Activated T-helper 9 cell treated with anti-CD3 and anti-CD28 coated beads, Interleukin-2, amount 50 U/mL, for 16 hours (primary cell): Measurements from ENCODE around the gene ATP2A3.
A peak's percentile ranks its signal among the peaks of the same experiment; 100 is the strongest.

Source experiments
- DNase-seq: peaks from one replicate; pipeline ENCODE4 v3.0.0-alpha.2; 2020; ENCODE audit warnings: low read depth

Gene ATP2A3

DNA sequence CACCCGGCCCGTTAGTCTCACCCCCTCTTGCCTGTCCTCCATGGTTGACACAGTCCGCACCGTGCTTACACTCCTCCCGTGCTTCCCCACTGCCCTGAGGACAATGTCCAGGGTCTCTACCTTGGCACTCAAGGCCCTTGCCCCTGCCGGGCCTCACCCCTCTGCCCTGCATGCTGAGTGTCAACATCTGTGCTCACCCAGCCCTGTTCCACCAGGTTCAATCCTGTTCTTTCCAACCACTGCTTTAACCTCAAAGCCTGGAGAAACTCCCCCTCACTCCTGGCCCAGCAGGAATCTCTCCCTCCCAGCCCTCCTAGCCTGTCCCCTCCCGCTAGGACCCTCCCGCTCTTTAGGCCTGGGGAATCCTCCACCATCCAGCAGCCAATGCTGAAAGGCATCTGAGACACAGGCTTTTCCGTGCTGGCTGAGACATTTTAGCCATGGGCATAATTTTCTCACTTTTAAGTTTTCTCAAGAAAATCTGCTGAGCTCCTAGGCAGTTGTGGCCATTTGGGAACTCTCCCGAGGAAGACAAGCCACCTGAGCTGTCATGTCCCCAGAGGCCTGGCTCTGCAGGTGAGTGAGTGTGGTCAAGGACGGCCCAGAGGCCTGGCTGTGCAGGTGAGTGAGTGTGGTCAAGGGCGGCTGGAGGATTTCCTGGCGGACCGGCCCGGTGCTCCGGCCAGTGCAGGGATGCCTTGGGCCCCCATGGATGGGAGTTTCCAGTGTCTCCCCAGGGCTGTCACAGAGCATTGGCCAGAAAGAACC, 37.2 kb downstream of the ATP2A3 start:
- no peak for DNase-seq

DNA sequence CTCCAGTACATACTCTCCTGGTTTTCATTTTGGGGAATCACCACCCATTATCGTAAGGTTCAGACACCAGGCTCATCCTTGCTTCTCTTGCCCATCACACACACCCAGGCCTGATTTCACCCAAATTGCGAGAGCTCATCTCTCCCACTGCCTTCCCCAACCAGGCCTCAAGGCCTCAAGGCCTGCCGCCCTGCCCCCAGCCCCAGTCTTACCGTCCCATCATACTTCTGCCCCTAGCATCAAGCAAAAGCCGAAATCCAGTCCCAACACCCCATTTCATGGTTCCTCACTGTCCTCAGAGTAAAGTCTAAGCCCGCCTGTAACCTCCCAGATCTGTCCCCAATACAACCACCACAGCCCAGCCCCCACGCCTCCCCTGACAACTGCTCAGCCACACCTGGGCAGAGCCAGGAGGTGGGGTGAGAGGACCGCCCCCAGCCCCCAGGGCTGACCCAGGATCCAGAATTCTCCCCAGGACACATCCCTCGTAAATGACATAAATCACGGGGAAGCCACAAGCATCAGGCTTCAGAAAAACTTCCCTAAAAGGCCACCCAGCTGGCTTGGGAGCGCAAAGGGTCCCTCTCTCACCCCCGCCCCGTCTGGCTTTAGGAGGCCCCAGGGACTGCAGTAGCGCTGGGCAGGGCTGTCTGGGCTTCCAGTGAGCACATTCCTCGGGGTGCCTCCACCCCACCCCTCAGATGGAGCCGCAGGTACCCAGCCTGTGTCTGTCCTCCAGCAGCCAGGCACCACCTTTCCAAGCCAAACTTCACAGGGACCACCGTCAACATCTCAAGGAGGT, 38.4 kb downstream of the ATP2A3 start:
- no peak for DNase-seq

DNA sequence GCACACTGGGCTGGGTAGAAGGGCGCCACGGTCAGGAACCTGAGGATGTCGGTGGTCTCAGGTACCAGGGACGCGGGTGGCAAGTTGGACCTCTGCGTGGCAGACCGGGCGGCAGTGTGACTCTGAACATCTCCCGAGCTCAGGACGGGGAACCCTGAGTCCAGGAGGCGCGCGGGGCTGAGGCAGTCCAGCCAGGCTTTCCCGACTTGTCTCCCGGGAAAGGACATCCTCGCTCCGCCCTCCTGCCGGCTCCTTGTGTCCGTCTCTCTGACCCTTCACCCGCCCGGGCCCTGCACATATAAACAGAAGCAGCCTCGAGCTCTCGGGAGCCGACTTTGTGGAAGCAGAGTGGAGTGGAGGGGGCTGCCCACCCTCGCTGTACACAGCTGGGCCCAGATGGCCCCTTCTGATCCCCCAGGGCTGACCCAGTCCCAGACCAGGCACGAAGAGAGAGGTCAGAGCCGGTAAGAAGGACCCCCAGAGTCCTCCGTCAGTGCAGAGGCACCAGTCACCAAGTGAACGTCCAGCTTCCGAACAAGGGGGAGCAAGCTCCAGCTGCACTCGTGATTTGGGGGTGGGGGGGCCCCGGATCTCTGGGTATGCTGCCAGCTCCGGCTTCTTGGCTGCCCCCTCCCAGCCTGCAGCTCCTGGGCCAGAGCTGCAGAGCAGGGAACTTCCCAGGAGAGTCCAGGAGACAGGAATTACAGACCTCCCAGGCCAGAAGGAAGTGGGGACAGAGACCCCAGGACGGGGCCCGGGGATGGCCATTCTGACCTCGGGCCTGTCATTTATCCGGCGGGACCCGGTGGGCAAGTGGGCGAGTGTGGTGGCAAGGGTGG, 39.5 kb downstream of the ATP2A3 start:
- no peak for DNase-seq

DNA sequence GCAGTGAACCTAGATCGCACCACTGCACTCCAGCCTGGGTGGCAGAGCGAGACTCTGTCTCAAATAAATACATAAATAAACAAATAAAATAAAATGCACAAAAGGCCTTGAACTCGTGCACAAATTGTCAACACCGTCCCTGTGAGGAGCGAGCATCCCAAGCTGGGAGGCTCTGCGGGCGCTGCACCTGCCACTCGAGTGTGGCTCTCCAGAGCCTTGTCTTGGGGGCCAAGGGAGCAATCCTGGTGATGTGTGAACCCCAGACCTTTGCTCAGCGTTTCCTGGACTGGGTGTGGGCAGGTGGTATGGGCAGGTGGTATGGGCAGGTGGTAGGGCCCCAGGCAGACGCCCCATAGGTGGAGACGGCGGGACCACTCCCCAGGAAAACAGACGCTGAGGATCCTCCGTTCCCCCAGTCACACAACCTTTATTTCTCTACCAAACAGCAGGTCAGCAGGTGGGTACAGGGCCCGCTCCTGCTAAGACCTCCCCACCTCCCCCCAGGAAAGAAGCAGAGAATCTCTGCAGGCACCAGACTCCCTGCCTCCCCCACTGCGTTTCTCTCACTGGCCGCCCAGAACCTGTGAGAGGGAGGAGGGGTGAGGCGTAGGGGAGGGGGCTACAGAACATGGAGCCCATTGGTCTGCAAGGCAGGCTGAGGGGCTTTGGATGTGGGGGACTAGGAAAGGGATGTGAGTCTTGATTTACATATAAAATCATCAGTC, 40.6 kb downstream of the ATP2A3 start:
- DNase-seq = no peak

DNA sequence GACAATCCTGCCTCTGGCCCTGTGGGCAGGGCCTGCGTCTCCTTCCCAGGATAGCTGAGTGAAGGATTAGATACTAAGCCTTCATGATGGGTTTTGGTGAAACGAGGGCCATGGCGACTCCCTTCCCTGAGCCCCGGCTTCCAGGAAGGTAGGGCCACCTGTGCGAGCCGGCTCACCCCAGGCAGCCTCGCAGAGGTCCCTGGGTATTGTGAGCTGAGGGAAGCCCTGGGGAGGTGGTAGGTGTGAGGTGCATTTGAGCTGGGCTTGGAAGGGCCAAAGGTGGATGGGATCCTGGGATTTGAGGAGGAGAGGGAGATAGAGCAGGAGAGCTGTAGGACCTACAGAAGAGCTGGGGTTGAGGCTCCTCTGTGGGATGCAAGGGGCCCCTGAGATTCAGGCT, 41.5 kb downstream of the ATP2A3 start:
- DNase-seq = no peak

DNA sequence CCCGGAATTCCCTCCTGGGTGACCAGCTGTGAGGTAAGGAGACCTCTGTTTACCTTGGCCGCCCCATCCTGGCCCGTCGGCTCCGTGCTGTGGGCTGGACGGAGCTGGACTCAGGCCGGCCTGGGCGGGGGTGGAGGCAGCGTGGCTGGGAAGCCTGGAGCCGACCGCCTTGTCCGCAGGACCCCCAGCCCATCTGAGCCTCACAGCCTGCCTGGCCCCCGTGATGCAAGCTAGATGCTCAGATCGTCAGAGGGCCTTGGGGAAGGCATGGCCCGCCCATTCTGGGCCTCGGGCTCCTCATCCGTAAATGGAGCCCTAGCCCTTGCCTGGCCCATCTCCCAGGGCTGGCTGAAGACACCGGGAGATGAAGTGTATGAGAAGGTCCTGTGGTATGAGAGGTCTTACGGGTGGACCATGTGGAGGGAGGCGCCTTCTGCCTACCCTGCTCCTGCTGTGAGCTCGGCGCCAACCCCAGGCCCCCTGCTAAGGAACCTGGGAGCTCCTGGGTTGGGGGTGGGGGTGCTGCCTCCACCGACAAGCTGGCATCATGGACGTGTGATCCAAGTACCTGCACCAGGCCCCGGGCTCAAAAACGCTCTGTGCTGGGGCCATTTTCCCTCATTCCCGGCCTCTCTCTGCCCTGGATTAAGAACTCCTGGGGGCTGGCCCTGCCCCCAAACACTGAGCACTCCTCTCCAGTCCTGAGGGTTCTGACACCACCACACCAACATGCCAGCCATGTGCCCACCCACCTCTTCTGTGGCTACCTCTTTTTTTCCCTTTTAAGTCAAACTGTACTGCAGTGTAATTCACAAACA, 42.5 kb downstream of the ATP2A3 start:
- no peak for DNase-seq

DNA sequence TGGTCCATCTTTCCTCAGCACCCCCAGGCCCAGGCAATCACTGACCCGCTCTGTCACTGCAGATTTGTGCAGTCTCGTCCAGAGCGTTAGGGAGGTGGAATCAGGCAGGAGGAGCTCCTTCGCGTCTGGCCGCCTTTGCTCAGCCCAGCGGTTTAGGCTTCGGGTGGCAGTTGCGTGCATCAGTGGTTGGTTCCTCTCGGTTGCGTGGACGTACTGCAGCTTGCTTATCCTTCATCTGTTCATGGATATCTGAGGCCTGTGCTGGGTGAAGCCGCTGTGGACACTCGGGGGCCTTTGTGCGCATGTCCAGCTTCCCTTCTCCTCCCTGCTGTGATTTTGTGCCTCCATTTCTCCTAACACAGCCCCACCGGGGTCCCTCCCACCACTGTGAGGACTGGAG, 43.2 kb downstream of the ATP2A3 start:
- no peak for DNase-seq

DNA sequence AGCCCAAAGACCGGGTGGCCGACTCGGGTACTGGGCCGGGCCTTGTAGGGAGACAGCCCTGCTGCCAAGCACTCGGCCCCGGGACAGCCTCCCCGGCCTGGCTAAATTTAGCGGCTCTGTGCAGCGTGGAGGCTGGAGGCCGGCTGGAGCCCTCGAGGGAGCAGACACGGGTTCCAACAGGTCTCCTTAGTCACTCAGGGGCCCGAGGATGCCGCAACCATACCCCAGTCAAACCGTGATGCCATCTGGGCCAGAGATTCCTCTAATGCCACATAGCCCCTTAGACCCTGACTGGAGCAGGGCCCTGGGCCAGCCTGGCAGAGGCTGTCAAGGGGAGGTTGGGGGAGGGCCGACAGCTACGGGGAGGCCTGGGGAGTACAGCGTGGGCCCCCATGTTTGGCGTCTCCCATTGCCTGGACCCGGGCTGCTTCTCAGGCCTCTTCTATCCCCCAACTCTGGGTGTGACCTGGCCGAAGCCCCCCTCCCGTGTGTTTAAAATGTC, 45.1 kb downstream of the ATP2A3 start:
- DNase-seq = no peak

DNA sequence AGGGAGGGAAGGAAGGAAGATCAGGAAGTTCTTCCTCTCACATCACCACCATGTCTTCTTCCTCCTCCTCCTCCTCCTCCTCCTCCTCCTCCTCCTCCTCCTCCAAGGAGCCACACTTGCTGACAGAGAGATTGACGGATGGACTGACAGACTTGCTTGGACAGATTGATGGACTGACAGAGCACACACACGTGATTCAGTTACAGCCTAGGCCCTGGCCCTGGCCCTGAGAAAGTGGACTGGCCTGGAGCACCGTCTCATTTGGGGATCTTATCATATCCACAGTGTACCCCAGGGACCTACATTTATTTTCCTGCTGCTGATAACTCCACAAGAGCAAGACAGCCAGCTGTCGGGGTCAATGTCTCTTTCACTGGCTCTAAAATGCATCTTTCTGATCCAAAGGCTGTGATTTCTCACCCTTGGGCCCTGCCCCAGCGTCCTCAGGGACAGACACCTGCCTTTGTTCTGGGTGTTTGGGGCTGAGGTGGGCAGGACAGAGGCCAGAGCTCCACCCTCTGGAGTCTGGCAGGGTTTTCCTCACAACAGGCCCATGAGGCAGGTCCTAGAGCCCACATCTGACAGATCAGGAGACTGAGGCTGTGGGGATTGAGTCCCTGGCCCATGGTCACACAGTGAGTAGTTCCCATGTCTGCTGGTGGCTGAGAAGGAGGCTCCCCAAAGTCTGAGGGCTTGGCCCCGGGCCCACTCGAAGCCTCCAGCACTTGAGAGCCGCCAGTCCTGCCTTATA, 45.7 kb downstream of the ATP2A3 start:
- DNase-seq = no peak

DNA sequence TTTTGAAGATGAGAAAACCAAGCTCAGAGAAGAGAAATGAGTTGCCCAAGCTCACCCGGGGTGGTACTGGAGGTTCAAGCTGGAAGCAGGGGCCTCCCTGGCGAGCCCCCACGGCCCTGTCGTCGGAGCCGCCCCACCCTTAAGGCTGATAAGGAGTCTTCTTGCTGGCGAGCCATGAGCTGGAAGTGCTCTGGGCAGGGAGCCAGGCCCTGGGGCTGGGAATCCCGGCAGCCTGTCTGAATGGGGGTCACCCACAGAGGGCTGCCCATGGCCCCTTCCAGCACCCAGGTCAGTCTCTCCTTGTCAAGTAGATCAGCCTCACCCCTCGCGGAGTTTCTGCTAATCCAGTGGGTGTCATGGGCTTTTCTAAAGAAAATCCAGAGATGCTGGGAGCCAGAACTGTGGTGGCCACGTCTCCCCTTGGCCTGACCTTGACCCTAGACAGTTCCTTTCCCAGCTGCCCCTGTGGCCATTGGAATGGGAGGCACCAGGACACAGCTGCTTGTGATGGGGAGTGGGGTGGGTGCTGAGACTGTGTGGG, 46.8 kb downstream of the ATP2A3 start:
- DNase-seq = no peak

DNA sequence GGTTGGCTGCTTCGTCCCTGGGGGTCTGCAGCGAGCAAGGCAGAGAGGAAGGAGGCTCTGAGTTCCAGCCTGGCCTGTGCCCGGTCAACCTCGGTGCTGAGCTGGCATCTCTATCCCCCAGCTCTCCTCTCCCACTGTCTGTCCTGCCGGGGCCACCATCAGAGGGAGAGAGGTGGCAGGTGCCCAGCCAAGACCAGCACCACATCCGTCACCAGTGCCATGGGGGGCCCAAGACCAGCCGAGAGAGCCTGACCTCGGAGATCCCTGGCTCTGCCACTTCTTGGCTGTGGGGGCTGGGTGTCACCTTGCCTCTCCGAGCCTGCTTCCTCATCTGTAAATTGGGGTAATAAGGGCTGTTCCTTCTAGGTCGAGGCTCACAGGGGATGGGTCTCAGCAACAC, 47.4 kb downstream of the ATP2A3 start:
- DNase-seq = no peak

DNA sequence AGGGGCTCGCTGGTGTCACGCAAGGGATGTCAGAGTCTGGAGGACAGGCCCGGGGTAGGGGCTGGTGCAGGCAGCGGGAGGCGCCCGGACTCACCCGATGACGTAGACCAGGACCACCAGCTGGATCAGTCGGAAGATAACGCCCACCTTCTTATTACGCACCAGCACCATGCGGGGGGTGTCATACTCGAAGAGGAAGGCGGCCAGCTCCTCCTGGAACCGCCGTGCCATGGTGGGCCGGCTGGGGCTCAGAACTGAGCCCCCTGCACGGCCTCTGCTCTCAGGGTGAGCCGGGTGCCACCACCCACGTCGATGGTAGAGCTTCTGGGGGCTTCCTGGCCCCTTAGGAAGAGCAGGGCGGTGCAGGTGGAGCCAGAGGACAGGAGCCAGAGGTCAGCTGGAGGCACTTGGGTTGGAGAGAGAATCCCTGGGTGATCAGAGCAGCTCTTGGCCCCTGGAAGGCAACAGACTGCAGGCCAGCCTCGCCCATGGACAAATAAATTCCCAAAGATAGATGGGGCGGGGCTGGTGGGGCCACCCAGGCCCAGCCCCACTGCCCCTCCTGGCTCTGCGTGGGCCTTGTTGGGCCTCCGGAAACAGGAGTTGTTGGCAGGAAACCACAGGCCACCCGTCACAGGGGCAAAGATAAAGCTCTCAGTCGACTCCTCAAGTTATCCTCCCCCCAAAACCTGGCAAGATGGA, 48.1 kb downstream of the ATP2A3 start, which contains the start of gene P2RX1:
TSS of gene P2RX1 (minus strand) at position 471 of the 702 bp plus-strand sequence. CDS start at position 231, 240 bp downstream.
- no peak for DNase-seq

DNA sequence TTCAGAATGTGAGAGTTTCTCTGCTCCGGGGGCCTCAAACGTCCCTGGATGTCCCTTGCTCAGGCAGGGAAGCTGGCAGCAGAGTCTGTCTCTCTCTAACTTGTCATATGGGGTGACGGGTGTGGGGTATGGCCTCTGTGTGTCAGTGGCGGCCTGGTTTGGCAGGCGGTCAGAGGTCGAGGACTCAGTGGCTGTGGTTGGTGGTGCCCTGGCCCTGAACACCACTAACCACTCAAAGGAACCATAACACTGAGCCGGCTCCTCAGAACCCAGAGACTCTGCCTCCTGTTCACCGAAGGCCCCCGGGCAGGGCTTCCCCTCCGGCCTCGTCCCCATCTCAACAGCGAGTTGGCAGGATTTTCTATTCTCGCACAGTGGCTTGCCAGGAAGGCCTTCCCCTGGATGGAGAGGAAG, 48.6 kb downstream of the ATP2A3 start:
- no peak for DNase-seq

DNA sequence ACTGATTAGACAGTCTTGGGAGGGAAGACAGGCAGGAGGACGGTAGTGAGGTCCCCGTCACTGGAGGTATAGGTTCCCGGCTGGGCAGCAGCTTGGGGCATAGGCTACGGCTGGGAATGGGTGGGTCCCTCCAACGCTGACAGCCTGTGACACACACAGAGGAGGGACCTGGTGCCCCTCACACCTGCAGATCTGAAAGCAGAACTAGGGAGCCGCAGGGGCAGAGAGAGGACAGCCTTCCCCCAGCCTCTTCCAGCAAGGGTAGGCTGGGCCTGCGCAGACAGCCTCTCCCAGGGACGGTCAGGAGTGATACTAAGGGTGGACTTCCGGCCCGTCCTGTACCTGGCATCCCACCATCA, 49.9 kb downstream of the ATP2A3 start:
- no peak for DNase-seq

DNA sequence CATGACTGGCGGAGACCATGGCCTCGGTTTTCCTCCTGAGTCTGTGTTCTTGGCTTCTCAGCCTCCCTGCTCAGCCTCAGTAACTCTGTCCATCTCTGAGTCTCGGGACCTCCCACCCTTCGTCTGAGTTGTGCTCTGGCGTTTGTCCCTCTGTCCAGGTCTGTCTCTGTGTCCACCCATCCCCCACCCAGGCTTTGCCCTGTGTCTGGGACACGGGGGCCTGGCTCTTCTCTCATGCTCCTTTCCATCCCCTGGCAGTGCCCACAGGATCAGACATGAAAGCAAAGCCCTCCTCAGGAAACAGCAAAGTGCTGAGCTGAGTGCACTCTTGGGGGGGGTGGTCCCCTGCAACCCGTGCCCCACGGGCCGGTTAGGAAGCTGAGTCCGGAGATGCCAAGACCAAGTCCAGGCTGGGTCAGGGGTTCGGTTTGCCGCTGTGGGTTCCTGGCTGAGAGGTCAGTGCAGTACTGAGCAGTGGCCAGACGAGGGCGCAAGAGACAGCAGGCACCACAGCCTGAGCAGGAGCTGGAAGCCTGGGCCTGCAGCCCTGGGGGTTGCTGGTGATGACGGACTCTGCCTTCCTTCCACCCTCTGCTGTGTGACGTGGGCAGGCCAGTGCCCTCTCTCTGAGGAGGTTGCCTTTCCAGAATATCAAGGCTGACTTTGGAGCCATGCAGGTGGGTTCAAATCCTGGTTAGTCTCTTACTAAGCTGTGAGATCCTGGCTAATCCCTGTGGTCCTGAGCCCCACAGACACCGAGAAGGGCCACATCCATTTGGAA, 50.5 kb downstream of the ATP2A3 start:
- DNase-seq = peak; percentile 67

DNA sequence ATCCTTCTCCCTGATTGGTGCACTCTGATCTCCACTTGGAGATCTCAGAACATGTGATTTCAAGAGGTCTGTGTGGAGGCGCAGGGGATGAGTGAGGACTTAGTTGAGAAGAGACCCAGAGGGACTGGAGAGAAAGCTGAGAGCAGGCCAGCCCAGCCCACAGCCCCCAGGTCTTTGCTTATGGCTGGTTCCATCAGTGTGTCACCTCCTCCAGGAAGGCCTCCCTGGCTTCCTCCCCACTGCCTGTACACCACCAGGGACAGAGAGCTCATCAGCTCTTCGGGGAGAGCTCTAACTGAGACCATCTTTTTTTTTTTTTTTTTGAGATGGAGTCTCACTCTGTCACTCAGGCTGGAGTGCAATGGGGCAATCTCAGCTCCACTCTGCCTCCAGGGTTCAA, 51.4 kb downstream of the ATP2A3 start:
- no peak for DNase-seq

DNA sequence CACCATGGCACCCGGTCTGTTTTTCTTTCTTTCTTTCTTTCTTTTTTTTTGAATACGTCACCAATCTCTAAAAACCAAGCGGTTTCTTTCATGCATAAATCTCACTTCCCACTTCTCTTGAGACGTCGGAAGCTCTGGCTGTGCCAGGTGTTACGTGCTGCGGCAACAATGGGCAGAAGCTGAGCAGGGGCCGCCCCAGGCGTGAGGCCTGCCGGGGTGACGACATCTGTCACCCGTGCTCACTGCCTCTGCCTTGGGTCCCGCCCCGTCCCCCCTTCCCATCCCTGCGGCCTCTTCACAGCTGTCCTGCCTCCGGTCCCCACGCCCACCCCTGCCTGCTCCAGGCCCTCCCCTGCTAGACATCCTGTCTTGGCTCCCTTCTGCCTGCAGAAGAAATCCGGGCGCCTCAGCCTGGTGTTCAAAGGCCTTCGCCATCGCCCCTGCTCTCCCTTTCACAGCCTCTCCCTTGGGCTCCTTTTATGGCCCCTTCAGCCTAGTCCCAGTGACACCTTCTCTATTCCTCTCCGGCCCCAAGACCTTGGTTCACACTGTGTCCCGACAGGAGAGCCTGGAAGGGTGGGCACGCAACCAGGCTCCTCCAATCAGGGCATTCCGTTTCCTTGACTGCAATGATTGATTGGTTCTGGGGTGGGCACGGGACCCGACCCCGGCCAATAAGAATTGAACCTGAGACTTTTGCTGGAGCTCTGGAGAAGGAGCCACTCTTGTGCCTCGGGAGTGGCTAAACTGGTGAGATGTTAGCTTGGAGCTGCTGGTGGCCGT, 52.8 kb downstream of the ATP2A3 start:
- peak; percentile 40 for DNase-seq
